GM18867 (cell line): ENCODE data around the gene SPSB2.
A peak's percentile ranks its signal among the peaks of the same experiment; 100 is the strongest.
"Not testable (repeated sequence)": the region's sequence is repeated elsewhere in the genome, so short reads cannot be mapped to it uniquely, and the experiment has no call there.

ENCODE experiments used
- ATAC-seq: cut with Tn5 transposase; IDR thresholded peaks from one replicate; pipeline ENCODE4 v1.9.1; 2021; ENCODE audit warnings: mild to moderate bottlenecking, moderate library complexity; ENCODE audit not compliant: unreplicated experiment

SPSB2 gene

DNA sequence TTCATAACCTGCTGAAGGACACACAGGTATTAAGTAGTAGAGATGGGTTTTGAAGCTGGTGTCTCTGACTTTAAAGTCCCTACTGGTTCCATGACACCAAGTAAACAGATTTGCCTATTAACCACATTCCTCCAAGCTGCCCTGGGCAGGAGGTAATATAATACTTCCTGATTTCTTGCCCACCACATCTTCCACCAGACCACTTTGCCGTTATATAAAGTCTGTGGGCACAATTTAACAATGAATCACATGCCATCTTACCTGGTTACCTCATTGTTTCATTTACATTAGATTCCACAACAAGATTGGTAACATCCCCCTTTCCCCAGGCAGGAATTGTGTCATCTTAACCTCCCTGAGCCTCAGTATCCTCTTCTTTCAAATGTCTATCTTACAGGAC is 30.6 kb upstream of the SPSB2 start:
- ATAC-seq = no peak

DNA sequence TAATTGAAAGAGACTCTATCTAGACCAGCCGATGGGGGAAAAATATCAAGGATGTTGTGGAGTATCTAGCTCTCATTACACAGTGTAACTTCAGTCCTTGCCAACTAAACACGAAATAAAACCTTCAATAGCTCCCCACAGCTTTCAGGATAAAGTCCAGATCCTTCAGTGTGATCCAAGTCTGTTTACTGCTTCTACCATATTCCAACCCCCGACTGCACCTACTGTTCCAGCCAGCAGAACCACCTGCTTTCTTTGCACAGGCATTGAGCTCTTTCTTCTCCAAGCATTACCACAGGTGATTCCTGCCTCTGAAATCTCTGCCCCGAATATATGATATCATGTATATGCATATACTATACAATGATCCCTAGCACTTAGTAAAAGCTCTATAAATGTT is 29.3 kb upstream of the SPSB2 start:
- ATAC-seq = no peak

DNA sequence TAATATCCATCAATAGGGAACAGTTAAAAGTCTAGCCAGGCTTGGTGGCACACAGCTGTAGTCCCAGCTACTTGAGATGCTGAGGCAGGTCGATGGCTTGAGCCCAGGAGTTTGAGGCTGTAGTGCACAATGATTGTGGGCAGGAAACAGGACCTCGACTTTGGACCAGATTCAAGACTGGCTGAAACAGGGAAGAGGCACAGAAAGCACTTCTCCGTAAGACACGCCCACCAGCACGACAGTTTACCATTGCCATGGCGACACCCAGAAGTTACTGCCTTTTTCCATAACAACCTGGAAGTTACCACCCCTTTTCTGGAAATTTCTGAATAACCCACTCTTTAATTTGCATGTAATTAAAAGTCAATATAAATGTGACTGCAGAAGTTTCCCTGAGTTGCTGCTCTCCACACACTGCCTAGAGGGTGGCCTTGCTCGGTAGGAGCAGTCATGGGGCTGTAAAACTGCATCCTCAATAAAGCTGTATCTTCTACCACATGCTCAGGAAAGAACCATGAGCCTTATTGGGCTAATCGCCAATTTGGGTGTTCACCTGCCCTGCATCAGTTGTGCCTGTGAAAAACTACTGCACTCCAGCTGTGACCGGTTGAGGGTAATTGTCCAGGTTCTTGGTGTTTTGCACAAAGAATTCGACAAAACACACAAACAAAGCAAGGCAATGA is 26.9 kb upstream of the SPSB2 start:
- no peak for ATAC-seq

DNA sequence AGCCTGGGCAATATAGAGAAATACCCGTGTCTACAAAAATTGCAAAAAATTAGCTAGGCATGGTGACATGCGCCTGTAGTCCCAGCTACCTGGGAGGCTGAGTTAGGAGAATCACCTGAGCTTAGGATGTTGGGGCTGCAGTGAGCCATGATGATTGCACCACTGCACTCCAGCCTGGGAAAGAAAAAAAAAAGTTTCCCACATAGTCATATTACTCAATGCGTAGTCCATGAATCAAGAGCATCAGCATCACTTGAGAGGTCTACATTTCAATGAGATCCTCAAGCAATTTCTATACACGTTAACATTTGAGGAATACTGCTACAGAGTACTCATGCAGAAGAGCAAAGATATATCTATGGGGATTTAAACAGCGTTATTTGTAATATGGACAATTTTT is 26.3 kb upstream of the SPSB2 start:
- ATAC-seq = no peak

DNA sequence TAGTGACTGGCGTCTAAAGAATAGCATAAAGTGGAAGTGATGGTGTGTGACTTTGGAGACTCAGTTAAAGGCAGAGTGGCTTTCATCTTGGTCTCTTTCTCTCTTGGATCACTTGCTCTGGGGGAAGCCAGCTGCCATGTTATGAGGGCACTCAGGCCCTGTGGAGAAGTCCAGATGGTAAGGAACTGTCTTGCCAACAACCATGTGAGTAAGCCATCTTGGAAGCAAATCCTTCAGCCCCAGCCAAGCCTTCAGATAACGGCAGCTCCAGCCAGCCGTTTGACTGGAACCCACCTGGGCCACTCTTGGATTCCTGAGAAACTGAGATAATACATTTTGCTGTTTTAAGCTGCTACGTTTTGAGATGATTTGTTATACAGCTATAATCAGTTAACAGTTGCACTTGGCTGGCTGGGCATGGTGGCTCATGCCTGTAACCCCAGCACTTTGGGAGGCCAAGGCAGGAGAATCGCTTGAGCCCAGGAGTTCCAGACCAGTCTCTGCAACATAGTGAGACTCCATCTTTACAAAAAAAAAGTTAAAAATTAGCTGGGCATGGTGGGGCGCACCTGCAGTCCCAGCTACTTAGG is 23.8 kb upstream of the SPSB2 start:
- ATAC-seq = no peak

DNA sequence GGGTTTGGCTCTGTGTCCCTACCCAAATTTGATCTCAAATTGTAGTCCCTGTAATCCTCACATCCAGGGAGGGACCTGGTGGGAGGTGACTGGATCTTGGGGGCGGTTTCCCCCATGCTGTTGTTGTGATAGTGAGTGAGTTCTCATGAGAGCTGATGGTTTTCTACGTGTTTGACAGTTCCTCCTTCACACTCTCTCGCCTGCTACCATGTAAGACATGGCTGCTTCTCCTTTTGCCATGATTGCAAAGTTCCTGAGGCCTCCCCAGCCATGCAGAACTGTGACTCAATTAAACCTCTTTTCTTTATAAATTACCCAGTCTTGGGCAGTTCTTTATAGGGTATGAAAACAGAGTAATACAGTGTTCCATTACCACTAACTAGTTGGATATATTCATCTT is 21.2 kb upstream of the SPSB2 start:
- no peak for ATAC-seq

DNA sequence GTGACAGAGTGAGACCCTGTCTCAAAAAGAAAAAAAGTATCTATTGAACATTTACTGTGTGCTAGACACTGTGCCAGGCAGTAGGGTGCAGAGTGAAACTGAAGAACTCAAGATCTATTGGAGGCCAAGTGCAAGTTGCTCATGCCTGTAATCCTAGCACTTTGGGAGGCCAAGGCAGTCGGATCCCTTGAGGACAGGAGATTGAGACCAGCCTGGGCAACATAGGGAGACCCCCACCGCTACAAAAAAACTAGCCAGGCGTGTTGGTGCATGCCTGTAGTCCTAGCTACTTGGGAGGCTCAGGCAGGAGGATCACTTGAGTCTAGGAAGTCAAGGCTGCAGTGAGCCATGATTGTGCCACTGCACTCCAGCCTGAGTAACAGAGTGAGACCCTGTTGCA is 19.6 kb upstream of the SPSB2 start:
- not testable (repeated sequence) for ATAC-seq

DNA sequence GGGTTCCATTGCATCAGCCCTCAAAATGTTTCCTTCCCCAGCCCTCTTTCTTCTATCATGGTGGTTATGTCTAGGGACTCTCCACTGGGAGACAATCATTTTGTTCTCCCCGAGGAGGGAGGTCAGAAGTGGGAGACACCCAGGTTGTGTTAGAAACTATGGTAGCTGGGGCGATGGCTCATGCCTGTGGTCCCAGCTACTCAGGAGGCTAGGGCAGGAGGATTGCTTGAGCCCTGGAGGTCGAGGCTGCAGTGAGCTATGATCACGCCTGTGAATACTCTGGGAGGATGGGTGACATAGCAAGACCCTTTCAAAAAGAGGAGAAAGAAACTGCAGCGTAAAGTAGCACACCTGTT is 18.5 kb upstream of the SPSB2 start:
- ATAC-seq = no peak

DNA sequence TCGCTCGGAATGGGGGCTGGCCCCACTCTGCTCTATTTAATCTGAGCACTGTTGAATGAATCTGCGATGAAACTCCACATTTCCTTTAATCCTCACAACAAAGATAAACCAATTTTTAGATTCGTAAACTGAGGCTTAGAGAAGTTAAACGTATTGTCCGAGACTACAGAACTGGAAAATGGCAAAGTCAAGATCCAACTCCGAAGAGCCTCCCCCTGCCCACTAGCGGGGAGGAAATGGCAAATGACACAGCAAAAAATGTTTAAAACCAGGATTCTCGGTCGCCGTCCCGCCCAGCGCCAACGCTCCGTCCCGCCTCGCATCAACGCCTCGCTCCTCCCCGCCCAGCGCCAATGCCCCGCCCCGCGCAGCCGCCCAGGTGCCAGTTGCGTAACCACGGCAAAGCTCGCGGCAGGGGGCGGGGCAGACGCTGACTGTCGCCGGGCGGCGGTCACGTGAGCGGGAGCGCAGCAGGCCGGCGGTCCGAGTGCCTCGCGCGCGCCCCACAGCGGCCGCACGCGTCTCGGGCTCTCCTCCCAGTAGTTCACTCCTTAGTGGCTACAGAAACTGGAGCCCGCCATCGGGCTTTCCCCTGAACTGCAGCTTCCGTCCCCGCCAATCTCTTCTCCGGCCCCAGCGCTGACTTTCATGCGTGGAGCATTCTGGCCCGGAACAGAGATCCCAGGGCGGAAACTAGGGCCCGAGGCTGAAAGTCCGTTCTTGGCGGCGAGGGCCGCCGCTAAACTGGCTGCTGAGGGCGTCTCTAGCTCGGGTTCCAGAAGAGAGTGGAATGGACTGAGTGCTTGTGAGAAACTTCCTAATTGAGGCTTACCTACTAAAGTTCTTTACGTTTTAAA is 17.9 kb upstream of the SPSB2 start:
- ATAC-seq = peak; percentile 92

DNA sequence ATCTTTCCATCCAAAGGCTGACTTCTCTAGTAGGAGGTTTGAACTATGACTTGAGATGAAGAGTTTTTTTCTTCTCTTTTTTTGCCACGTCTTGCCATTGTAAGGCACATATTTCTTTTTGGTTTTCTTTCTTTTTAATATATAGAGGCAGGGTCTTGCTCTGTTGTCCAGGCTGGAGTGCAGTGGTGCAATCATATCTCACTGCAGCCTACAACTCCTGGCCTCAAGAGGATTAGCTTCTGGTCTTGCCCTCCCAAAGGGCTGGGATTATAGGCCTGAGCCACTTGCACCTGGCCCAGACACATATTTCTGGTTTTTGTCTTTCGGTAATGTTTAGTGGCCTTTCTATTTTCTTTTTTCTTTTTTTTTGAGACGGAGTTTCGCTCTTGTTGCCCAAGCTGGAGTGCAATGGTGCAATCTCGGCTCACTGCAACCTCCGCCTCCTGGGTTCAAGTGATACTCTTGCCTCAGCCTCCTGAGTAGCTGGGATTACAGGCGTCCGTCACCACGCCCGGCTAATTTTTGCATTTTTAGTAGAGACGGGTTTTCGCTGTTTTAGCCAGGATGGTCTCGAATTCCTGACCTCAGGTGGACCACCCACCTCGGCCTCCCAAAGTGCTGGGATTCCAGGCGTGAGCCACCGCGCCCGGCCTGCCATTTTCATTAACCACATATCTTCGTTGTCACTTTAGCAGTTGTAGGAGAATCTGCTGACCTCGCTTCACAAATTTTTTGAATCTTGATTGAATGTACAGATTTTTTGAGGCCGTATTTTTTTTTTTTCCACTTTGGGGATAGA is 16.9 kb upstream of the SPSB2 start:
- ATAC-seq = not testable (repeated sequence)

DNA sequence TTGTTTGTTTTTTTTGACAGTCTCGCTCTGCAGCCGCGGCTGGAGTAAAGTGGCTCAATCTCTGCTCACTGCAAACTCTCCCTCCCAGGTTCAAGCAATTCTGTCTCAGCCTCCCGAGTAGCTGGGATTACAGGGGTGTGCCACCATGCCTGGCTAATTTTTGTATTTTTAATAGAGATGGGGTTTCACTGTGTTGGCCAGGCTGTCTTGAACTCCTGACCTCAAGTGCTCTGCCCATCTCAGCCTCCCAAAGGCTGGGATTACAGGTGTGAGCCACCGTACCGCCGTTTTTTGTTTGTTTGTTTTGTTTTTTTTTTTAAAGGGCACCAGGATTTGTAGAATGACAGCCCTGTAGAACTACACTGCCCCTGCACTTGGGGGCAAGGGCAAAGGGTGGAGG is 15.7 kb upstream of the SPSB2 start:
- not testable (repeated sequence) for ATAC-seq

DNA sequence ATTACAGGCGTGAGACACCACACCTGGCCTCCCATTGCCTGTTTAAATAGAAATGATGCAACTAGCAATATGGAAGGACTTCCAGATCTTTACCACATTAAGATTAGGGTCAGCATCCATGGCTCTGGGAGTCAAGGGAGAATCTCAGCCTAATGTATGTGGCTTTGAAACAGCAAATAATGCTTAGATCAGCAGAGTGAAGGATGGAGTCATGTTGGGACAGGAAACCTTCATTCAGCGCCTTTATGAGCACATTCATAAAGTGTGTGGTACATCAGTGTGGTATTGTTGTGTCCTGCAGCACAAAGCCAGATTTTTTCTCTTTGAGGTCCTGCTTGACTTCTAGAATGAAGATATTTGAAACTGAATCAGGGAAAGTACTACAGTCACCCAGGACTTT is 15.3 kb upstream of the SPSB2 start:
- ATAC-seq = no peak

DNA sequence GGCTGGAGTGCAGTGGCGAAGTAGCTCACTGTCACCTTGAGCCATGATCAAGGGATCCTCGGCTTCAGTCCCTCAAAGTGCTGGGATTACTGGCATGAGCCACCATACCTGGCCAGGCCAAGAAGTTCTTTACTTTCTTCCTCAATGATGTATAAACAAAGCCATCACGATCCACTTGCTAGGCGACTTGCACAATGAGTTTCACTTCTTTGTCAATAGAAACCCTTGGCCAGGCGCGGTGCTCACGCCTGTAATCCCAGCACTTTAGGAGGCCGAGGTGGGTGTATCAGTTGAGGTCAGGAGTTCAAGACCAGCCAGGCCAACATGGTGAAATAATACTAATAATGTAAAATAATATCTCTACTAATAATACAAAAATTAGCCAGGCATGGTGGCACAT is 14.4 kb upstream of the SPSB2 start:
- no peak for ATAC-seq

DNA sequence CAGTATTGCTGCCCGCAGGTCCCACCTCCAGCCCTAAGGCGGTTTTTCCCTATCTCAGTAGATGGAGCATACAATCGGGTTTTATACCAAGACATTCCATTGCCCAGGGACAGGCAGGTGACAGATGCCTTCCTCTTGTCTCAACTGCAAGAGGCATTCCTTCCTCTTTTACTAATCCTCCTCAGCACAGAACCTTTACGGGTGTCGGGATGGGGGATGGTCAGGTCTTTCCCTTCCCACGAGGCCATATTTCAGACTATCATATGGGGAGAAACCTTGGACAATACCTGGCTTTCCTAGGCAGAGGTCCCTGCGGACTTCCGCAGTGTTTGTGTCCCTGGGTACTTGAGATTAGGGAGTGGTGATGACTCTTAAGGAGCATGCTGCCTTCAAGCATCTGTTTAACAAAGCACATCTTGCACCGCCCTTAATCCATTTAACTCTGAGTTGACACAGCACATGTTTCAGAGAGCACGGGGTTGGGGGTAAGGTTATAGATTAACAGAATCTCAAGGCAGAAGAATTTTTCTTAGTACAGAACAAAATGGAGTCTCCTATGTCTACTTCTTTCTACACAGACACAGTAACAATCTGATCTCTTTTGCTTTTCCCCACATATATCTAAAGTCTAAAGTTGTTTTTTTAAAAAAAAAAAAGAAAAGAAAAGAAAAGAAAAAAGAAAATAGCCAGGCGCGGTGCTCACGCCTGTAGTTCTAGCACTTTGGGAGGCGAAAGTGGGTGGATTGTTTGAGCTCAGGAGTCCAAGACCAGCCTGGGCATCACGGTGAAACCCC is 13.3 kb upstream of the SPSB2 start:
- not testable (repeated sequence) for ATAC-seq

DNA sequence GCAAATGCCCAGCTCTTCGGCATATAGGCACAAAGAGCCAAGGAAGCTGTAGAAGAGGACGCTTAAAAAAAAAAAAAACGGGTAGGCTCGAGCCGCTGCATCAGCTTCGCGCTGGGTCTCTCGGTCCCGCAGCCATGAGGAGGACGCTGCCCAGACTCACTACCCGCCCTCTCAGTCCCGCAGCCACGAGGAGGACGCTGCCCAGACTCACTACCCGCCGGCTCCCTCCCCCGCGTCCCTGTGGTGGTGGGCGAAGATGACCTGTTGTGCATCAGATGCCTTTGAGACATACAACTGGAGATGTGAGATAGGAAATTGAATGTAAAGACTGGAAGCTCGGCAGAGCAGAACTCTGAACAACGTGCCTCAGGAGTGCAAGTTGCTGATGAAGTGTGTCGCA is 11.4 kb upstream of the SPSB2 start:
- ATAC-seq = no peak

DNA sequence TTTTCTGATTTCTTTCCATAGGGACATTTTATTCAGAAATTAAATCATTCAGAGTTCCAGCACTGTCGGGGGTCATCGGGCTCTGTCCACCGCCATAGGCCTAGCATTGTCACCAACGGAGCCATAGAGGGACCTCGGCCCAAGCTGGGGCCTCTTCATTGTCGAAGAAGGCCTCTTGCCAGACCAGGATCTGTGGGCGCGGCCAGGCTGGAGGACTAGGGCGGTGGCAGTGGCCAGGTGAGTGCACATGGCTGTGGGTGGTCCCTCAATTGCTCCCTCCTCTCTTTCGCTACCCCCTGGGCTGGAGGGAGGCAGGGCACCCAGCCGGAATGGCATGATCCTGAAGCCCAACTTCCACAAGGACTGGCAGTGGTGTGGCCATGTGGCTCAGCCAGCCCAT is 10.6 kb upstream of the SPSB2 start:
- no peak for ATAC-seq

DNA sequence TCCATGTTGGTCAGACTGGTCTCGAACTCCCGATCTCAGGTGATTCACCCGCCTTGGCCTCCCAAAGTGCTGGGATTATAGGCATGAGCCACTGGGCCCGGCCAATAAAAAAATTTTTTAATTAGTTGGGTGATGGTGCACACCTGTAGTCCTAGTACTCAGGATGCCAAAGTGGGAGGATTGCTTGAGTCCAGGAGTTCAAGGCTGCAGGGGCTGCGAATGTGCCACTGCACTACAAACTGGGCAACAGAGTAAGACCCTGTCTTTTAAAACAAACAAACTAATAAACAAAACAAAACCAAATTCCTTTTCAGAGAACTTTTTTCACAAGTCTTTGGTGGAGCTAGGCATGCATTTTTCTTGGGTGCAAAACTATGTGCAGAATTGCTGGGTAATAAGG is 10.1 kb upstream of the SPSB2 start:
- ATAC-seq = no peak

DNA sequence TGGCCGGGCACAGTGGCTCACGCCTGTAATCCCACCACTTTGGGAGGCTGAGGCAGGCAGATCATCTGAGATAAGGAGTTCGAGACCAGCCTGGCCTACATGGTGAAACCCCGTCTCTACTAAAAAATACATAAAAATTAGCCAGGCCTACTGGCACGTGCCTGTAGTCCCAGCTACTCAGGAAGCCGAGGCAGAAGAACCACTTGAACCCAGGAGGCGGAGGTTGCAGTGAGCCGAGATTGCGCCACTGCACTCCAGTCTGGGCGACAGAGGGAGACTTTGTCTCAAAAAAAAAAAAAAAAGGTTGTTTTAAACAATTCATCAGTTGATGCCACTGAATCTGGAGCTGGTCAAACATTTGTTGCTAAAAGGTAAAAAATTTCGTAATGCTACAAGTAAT is 6.7 kb upstream of the SPSB2 start:
- ATAC-seq = not testable (repeated sequence)

DNA sequence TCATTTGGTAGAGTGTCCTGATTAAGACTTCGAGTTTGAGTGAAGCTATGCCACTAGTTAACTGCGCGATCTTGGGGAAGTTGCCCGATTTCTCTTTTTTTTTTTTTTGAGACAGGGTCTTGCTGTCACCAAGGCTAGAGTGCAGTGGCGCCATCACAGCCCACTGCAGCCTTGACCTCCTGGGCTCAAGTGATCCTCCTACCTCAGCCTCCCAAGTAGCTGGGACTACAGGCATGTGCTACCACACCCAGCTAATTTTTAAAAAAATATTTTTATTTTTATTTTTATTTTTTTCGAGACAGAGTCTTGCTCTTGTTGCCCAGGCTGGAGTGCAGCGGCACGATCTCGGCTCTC is 889 bp upstream of the SPSB2 start:
- not testable (repeated sequence) for ATAC-seq
